Keratinocyte (primary cell): ENCODE data around the gene CBL. TPM values are rescaled to one million over a fixed set of nuclear protein-coding genes. Genes with fewer than 3 reads are reported as not detected.

Experiments used
- DNase-seq: peaks from one replicate; pipeline ENCODE4 v3.0.0-alpha.2; 2011; ENCODE audit warnings: low read depth, missing footprints, low spot score
- FAIRE-seq: peaks from 2 replicates; lab custom pipeline; 2011; peaks lifted over from hg19 to GRCh38; lab: Jason Lieb, UNC
- H2AFZ ChIP-seq: 2 replicates; pipeline ENCODE4 v1.6.0; 2012; ENCODE audit warnings: low read length, control low read depth, inconsistent platforms; ENCODE audit not compliant: control insufficient read depth
- H3K27ac ChIP-seq: 2 replicates; pipeline ENCODE4 v1.5.1; 2011; ENCODE audit warnings: low read length; ENCODE audit not compliant: control insufficient read depth, insufficient read depth
- H3K27me3 ChIP-seq: 3 replicates; pipeline ENCODE4 v1.6.0; 2011; ENCODE audit warnings: low read length; ENCODE audit not compliant: control insufficient read depth, insufficient read depth; ENCODE audit errors: extremely low read depth
- H3K36me3 ChIP-seq, 2 experiments: 2 replicates in 1 of 2; 3 replicates in 1 of 2; pipeline ENCODE4 v1.5.1; 2011; ENCODE audit warnings: low read length in 2 of 2, mild to moderate bottlenecking in 1 of 2; ENCODE audit not compliant: control insufficient read depth in 2 of 2, insufficient read depth in 2 of 2; ENCODE audit errors: extremely low read depth in 1 of 2
- H3K4me1 ChIP-seq: 3 replicates; pipeline ENCODE4 v1.5.1; 2011; ENCODE audit warnings: low read length; ENCODE audit not compliant: control insufficient read depth, insufficient read depth; ENCODE audit errors: extremely low read depth
- H3K4me2 ChIP-seq: 3 replicates; pipeline ENCODE4 v1.6.0; 2011; ENCODE audit warnings: low read depth, low read length; ENCODE audit not compliant: control insufficient read depth, insufficient read depth; ENCODE audit errors: extremely low read depth
- H3K4me3 ChIP-seq, 3 experiments: fragments of 200-600 bp in 1 of 3; sonication (generic) in 1 of 3; 2 replicates in 2 of 3; 3 replicates in 1 of 3; pipeline ENCODE4 v1.5.1; 2011 to 2016; ENCODE audit warnings: low read length in 3 of 3, mild to moderate bottlenecking in 3 of 3, control low read depth in 2 of 3, inconsistent platforms in 1 of 3, low read depth in 1 of 3, mixed read lengths in 1 of 3, mixed run types in 1 of 3, moderate library complexity in 1 of 3; ENCODE audit not compliant: control insufficient read depth in 2 of 3, insufficient read depth in 2 of 3; ENCODE audit errors: extremely low read depth in 1 of 3
- H3K79me2 ChIP-seq: 2 replicates; pipeline ENCODE4 v1.6.0; 2012; ENCODE audit warnings: low read length; ENCODE audit not compliant: control insufficient read depth, insufficient read depth
- H3K9ac ChIP-seq: 3 replicates; pipeline ENCODE4 v1.6.0; 2011; ENCODE audit warnings: low read length; ENCODE audit not compliant: control insufficient read depth, insufficient read depth; ENCODE audit errors: extremely low read depth
- H3K9me1 ChIP-seq: 3 replicates; pipeline ENCODE4 v1.6.0; 2011; ENCODE audit warnings: low read length; ENCODE audit not compliant: control insufficient read depth, insufficient read depth; ENCODE audit errors: extremely low read depth
- H3K9me3 ChIP-seq: 2 replicates; pipeline ENCODE4 v1.5.1; 2012; ENCODE audit warnings: low read depth, low read length; ENCODE audit not compliant: control insufficient read depth
- H4K20me1 ChIP-seq: 3 replicates; pipeline ENCODE4 v1.6.0; 2011; ENCODE audit warnings: low read length; ENCODE audit not compliant: control insufficient read depth, insufficient read depth; ENCODE audit errors: extremely low read depth
- CTCF ChIP-seq, 3 experiments: IDR thresholded peaks in 1 of 3; conservative IDR thresholded peaks in 1 of 3; optimal IDR thresholded peaks in 1 of 3; 2 replicates in 2 of 3; 3 replicates in 1 of 3; pipeline versions ENCODE3 to v1.5.1; 2011; ENCODE audit warnings: low read length in 3 of 3, mild to moderate bottlenecking in 3 of 3, moderate library complexity in 2 of 3, control low read depth in 1 of 3, inconsistent platforms in 1 of 3; ENCODE audit not compliant: insufficient read depth in 2 of 3; ENCODE audit errors: extremely low read depth in 1 of 3
- EZH2 ChIP-seq: IDR thresholded peaks from one replicate; pipeline ENCODE4 v1.6.1; 2012; ENCODE audit warnings: inconsistent platforms, mild to moderate bottlenecking, low read length, moderate library complexity
- dilution Hi-C: fragments of 300-500 bp; cut with MboI; formaldehyde crosslinking; loops from one replicate; pipeline ENCODE4 v1.7.0; 2020; ENCODE audit warnings: low sequenced_read_pairs; ENCODE audit not compliant: extremely low pct_ligation_motif_present
- polyA plus RNA-seq, 5 experiments: library from polyadenylated mRNA; depleted of rRNA in 3 of 5; stranded (reverse) in 3 of 5; stranded (forward) in 1 of 5; unstranded in 1 of 5; fragments of >200 nt; gene quantifications; 1 replicate in 1 of 5; 2 replicates in 3 of 5; 3 replicates in 1 of 5; pipeline versions ENCODE4 v1.2.1 to v1.2.3, GENCODE V29; 2011 to 2012; ENCODE audit warnings: missing spikeins in 2 of 5, low read depth in 1 of 5, low replicate concordance in 1 of 5

CBL gene
- polyA plus RNA-seq, 1 donor (not counting 4 experiments of a cell fraction or from before 2014, with no cell fraction given): 14.1 TPM

GRCh38 chr11:119320240-119320775 is 114.2 kb downstream of the CBL start:
- H3K9ac ChIP-seq: peak overlapping the region; percentile 71
- H3K9me1 ChIP-seq: no peaks in the 10 kb centered on the region
- no peak for DNase-seq
- H2AFZ ChIP-seq: peak overlapping the region; percentile 89
- H3K27ac ChIP-seq: no peak overlapping the region
- H3K9me3 ChIP-seq: no peaks in the 10 kb centered on the region
- dilution Hi-C loops: no loop called here
- H3K4me2 ChIP-seq: no peak overlapping the region
- H3K79me2 ChIP-seq: no peaks in the 10 kb centered on the region
- peaks cover 6% of the 10 kb centered on the region for H3K27me3 ChIP-seq
- no peak for FAIRE-seq
- H3K4me3 ChIP-seq: no peak overlapping the region
- H3K36me3 ChIP-seq: no peaks in the 10 kb centered on the region
- peaks cover 40% of the 10 kb centered on the region for H3K4me1 ChIP-seq
- H4K20me1 ChIP-seq: no peaks in the 10 kb centered on the region
- TF ChIP-seq EZH2: no peak
- TF ChIP-seq CTCF (optimal IDR thresholded peaks at IDR 0.05 in 1 of 3, IDR thresholded peaks at IDR 0.05 in 1 of 3, conservative IDR thresholded peaks at IDR 0.05 in 1 of 3; ENCODE audit: extremely low read depth in 1 of 3, insufficient read depth in 2 of 3, low read length in 3 of 3): no peak

GRCh38 chr11:119320776-119321524 is 114.8 kb downstream of the CBL start:
- Histone ChIP-seq H2AFZ (peak overlapping the region; percentile 89), H3K9me1 (no peaks in the 10 kb centered on the region), H3K4me2 (peak overlapping the region; percentile 88), H3K4me3 (peak overlapping the region; percentile 7 to 71 (median 57)), H3K79me2 (no peaks in the 10 kb centered on the region), H3K27ac (no peak overlapping the region), H4K20me1 (no peaks in the 10 kb centered on the region), H3K9ac (peak overlapping the region; percentile 71), H3K36me3 (no peaks in the 10 kb centered on the region), H3K9me3 (no peaks in the 10 kb centered on the region), H3K4me1 (peaks cover 33% of the 10 kb centered on the region), H3K27me3 (peaks cover 4% of the 10 kb centered on the region)
- dilution Hi-C loops: no loop called here
- DNase-seq: no peak
- no peak for FAIRE-seq
- TF ChIP-seq EZH2 (no peak), CTCF (optimal IDR thresholded peaks at IDR 0.05 in 1 of 3, IDR thresholded peaks at IDR 0.05 in 1 of 3, conservative IDR thresholded peaks at IDR 0.05 in 1 of 3; ENCODE audit: extremely low read depth in 1 of 3, insufficient read depth in 2 of 3, low read length in 3 of 3) (no peak)
